Measurements from ENCODE around the gene ADAMTS2.

The ADAMTS2 gene

DNA sequence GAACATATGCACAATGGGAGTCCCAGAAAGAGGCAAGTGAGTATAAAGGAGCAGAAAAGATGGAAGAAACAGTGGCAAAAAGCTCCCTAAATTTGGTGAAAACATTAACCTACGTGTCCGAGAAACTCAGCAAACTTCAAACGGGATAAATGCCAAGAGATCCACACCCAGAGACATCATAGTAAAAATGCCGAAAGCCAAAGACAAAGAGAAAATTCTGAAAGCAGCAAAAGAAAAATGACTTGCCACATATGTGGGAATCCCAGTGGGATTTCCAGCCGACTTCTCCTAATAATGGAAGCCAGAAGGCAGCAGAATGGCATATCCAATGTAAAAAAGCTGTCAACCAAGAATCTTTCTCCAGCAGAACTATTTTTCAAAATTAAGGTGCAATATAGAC is 101.2 kb downstream of the ADAMTS2 start:
- Histone ChIP-seq H3K27me3 (ENCODE audit: control insufficient read depth, insufficient read depth, low read length) (no peaks in the 10 kb centered on the region), H3K36me3 (ENCODE audit: control insufficient read depth, insufficient read depth, low read length) (no peaks in the 10 kb centered on the region), H3K9me3 (ENCODE audit: control insufficient read depth, insufficient read depth, low read length) (no peaks in the 10 kb centered on the region), H3K4me1 (ENCODE audit: control insufficient read depth, insufficient read depth, low read length) (peaks cover 3% of the 10 kb centered on the region), H3K9ac (ENCODE audit: low read depth, low read length) (no peak overlapping the region), H3K4me3 (ENCODE audit: low read depth, low read length) (no peak overlapping the region)

DNA sequence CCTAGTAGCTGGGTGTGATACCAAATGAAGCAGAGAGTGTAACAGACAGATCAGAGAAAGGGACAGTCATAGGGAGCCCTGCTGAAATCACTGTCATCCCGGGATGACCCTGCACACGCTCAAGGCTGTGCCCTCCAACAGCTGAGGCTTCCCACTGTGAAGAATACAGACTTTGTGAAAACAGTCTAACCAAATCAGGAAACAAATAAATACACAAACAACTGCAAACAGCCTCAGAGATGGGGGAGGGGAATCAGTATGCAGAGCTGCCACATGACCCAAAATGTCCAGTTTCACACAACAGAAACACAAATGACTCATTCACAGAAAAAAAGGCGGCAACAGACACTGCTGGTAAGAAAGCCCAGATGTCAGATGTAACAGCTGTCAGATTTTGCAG is 101.9 kb downstream of the ADAMTS2 start:
- Histone ChIP-seq H3K9me3 (ENCODE audit: control insufficient read depth, insufficient read depth, low read length) (no peaks in the 10 kb centered on the region), H3K4me1 (ENCODE audit: control insufficient read depth, insufficient read depth, low read length) (peaks cover 3% of the 10 kb centered on the region), H3K36me3 (ENCODE audit: control insufficient read depth, insufficient read depth, low read length) (no peaks in the 10 kb centered on the region), H3K4me3 (ENCODE audit: low read depth, low read length) (no peak overlapping the region), H3K27me3 (ENCODE audit: control insufficient read depth, insufficient read depth, low read length) (no peaks in the 10 kb centered on the region), H3K9ac (ENCODE audit: low read depth, low read length) (no peak overlapping the region)

DNA sequence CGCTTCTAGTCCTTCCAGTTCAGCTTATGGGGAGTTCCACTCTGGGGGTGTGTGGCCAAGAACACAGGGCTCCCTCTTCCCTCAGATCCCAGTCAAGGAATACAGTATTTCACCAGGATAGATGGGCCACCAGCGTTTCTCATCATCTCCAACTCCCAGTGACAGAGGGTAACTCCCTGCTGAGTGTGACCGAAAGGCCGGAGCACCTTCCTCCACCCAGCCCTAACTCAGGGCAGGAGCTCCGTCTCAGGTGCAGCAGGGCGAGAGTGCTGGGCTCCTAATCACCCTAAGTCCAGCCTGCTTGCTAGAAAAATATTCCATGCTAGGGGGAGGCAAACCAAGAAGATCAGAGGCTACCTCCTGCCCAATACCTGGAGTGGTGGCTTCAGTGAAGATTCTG is 102.6 kb downstream of the ADAMTS2 start:
- Histone ChIP-seq H3K36me3 (ENCODE audit: control insufficient read depth, insufficient read depth, low read length) (no peaks in the 10 kb centered on the region), H3K9ac (ENCODE audit: low read depth, low read length) (no peak overlapping the region), H3K9me3 (ENCODE audit: control insufficient read depth, insufficient read depth, low read length) (no peaks in the 10 kb centered on the region), H3K27me3 (ENCODE audit: control insufficient read depth, insufficient read depth, low read length) (no peaks in the 10 kb centered on the region), H3K4me3 (ENCODE audit: low read depth, low read length) (no peak overlapping the region), H3K4me1 (ENCODE audit: control insufficient read depth, insufficient read depth, low read length) (peaks cover 3% of the 10 kb centered on the region)

DNA sequence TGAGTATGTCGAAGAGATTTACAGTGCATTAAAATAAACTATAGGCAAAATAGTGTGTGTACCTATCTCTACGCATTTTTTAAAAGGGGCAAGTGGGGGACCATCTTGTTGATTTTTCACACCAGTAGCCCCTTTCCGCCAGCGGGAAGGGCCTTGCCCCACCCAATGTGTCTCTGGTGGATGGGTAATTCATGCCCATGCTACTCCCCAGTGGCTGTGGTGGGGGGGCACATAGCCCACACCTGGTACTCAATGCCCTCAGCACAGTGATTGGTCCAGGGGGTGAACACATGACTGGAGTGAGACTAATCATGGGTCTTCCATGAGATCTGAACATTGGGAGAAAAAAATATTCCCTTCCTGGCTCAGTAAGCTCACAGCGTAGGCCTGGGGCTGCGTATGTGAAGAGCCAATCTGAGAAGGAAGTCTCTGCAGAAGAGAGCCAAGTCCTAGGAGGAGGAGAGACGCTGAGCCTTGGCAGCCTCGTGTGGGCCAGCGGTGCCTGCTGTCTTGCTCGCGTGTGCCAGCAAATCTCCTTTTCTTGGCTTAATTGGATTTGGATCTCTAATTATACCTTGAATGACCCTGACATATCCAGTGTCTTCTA is 103.4 kb downstream of the ADAMTS2 start:
- Histone ChIP-seq H3K4me3 (ENCODE audit: low read depth, low read length) (no peak overlapping the region), H3K36me3 (ENCODE audit: control insufficient read depth, insufficient read depth, low read length) (no peaks in the 10 kb centered on the region), H3K9ac (ENCODE audit: low read depth, low read length) (no peak overlapping the region), H3K4me1 (ENCODE audit: control insufficient read depth, insufficient read depth, low read length) (peaks cover 3% of the 10 kb centered on the region), H3K27me3 (ENCODE audit: control insufficient read depth, insufficient read depth, low read length) (no peaks in the 10 kb centered on the region), H3K9me3 (ENCODE audit: control insufficient read depth, insufficient read depth, low read length) (no peaks in the 10 kb centered on the region)

DNA sequence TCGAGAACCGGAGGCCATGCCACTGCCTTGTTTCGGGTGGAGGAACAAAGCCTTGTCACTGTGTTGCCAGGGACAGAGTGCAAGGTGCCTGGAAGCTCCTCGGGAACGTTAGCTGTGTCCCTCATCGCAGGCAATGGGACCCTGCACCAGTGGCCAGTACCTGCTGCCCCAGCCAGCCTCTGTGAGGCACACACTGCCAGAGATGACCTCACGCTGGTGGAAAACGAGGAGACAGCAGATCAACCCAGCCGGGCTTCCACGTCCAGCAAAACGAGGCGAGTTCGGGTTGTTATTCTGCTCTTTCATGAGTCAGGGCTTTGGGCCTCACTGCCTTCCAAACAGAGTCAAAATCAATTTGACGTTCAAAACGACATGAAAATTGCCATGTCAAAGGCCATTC is 104.1 kb downstream of the ADAMTS2 start:
- Histone ChIP-seq H3K9me3 (ENCODE audit: control insufficient read depth, insufficient read depth, low read length) (no peaks in the 10 kb centered on the region), H3K27me3 (ENCODE audit: control insufficient read depth, insufficient read depth, low read length) (no peaks in the 10 kb centered on the region), H3K4me3 (ENCODE audit: low read depth, low read length) (no peak overlapping the region), H3K36me3 (ENCODE audit: control insufficient read depth, insufficient read depth, low read length) (no peaks in the 10 kb centered on the region), H3K4me1 (ENCODE audit: control insufficient read depth, insufficient read depth, low read length) (no peaks in the 10 kb centered on the region), H3K9ac (ENCODE audit: low read depth, low read length) (no peak overlapping the region)

DNA sequence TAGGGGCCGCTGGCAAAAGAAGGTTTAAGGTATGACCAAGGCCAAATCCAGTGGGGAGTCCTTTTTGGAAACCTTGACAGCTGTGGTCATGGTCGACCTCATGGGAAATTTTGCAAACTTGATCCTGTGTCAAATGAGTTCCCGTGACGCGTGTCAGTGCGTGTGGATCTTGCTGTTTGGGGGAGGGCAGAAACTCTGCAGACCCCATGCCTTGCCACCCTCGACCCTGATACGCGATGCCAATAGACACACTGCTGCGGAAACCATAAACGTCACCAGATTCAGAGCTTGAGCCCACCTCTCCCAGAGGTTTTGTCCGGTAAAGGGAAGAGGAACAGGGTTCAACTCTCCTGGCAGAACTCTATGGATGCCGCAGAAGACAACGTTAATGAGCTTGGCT is 104.7 kb downstream of the ADAMTS2 start:
- H3K4me3 ChIP-seq (ENCODE audit: low read depth, low read length): no peak overlapping the region
- no peaks in the 10 kb centered on the region for H3K27me3 ChIP-seq (ENCODE audit: control insufficient read depth, insufficient read depth, low read length)
- H3K36me3 ChIP-seq (ENCODE audit: control insufficient read depth, insufficient read depth, low read length): no peaks in the 10 kb centered on the region
- no peaks in the 10 kb centered on the region for H3K4me1 ChIP-seq (ENCODE audit: control insufficient read depth, insufficient read depth, low read length)
- no peak overlapping the region for H3K9ac ChIP-seq (ENCODE audit: low read depth, low read length)
- no peaks in the 10 kb centered on the region for H3K9me3 ChIP-seq (ENCODE audit: control insufficient read depth, insufficient read depth, low read length)

DNA sequence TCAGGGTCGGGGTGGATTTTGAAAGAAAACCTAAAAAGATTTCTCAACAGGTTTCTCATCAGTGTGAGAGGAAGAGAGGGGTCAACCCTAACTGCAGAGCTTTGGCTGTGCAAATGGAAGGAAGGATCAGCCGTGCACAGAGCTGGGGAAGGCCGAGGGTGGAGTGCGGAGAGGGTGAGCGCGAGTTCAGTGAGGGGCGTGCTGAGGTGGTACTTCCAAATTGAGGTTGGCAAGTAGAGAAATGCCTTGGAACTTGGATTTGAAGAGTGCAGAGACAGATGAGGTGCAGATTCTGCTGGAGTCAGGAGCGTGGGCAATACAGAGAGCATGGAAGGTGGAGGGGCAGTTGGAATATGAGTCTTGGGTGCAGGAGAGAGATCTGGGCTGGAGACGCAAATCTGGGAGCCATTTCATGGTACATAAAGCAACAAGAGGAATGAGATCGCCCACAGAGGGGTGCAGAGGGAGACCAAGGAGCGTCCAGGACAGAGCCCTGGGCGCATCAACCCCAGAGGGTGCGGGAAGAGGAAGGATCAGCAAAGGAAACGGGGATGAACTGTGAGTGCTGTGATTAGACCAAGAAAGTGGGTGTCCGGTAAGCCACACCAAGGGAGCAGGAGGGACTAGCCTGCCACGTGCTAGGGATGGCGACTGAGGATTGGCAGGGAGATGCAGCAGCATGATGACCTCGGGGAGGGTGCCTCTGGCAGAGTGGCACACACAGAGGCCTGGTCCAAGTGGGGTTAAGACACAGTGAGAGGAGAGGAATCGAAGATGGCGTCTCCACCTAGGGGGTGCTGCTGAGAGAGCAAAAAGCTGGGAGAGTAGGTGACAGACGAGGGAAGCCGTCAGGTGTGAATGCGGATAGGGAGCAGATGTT is 105.8 kb downstream of the ADAMTS2 start:
- Histone ChIP-seq H3K9me3 (ENCODE audit: control insufficient read depth, insufficient read depth, low read length) (no peaks in the 10 kb centered on the region), H3K4me3 (ENCODE audit: low read depth, low read length) (no peak overlapping the region), H3K4me1 (ENCODE audit: control insufficient read depth, insufficient read depth, low read length) (no peaks in the 10 kb centered on the region), H3K27me3 (ENCODE audit: control insufficient read depth, insufficient read depth, low read length) (no peaks in the 10 kb centered on the region), H3K36me3 (ENCODE audit: control insufficient read depth, insufficient read depth, low read length) (no peaks in the 10 kb centered on the region), H3K9ac (ENCODE audit: low read depth, low read length) (no peak overlapping the region)

DNA sequence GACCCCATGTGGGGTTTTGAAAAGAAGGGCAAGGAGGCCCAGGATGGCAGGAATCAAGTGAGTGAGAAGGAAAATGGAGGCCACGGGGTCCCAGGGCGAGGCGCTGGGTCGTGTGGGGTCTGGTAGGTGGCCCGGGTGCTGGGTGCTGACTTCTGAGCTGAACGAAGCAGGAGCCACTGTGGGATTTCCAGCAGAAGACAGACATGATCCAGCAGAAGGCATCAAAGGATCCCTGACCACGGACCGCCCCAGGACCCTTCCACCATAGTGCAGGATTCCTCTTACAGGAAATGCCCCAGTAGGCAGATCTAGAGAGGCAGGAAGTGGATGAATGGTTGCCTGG is 106.7 kb downstream of the ADAMTS2 start:
- Histone ChIP-seq H3K27me3 (ENCODE audit: control insufficient read depth, insufficient read depth, low read length) (no peaks in the 10 kb centered on the region), H3K4me1 (ENCODE audit: control insufficient read depth, insufficient read depth, low read length) (no peaks in the 10 kb centered on the region), H3K9me3 (ENCODE audit: control insufficient read depth, insufficient read depth, low read length) (no peaks in the 10 kb centered on the region), H3K36me3 (ENCODE audit: control insufficient read depth, insufficient read depth, low read length) (no peaks in the 10 kb centered on the region), H3K9ac (ENCODE audit: low read depth, low read length) (no peak overlapping the region), H3K4me3 (ENCODE audit: low read depth, low read length) (no peak overlapping the region)

DNA sequence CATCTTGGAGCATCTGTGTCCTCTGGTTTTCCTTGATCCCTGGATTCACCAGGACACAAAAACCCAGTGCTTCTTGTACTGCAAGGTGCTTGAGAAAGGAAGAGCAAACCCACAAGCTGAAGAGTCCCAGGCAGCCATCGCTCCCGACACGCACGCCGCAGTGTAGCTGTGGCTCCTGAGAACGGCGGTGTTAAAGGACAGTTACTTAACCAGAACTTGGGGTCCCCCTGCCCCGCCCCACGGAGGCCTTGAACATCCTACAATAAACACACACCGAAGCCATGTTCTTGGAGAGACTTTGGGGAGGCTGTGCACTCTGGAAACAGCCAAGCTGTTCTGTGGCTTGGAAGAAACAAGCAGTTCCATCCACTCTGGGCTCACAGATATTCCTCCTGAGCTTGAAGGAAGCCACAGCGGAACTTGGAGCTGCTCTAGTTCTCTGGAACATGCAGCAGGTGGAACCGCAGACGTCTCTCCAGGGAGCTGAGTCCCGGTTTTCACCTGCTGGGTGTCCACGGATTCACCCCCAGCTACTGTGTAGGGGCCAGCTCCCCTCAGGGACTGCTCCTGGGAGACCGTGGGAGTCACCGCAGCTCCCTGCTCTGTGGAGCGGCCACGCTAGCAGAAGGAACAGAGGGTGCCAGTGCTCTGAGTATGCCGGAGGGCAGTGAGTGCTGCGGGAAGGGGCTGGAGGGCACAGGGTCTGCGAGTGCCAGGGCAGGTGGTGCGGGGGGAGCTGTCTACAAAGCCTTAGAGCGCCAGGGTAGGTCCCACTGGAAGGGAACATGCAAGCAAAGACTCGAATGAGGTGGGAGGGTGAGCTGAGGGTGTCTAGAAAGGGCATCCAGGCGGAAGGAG is 107.3 kb downstream of the ADAMTS2 start:
- Histone ChIP-seq H3K4me3 (ENCODE audit: low read depth, low read length) (no peak overlapping the region), H3K9ac (ENCODE audit: low read depth, low read length) (no peak overlapping the region), H3K27me3 (ENCODE audit: control insufficient read depth, insufficient read depth, low read length) (no peaks in the 10 kb centered on the region), H3K4me1 (ENCODE audit: control insufficient read depth, insufficient read depth, low read length) (no peaks in the 10 kb centered on the region), H3K9me3 (ENCODE audit: control insufficient read depth, insufficient read depth, low read length) (no peaks in the 10 kb centered on the region), H3K36me3 (ENCODE audit: control insufficient read depth, insufficient read depth, low read length) (no peaks in the 10 kb centered on the region)

DNA sequence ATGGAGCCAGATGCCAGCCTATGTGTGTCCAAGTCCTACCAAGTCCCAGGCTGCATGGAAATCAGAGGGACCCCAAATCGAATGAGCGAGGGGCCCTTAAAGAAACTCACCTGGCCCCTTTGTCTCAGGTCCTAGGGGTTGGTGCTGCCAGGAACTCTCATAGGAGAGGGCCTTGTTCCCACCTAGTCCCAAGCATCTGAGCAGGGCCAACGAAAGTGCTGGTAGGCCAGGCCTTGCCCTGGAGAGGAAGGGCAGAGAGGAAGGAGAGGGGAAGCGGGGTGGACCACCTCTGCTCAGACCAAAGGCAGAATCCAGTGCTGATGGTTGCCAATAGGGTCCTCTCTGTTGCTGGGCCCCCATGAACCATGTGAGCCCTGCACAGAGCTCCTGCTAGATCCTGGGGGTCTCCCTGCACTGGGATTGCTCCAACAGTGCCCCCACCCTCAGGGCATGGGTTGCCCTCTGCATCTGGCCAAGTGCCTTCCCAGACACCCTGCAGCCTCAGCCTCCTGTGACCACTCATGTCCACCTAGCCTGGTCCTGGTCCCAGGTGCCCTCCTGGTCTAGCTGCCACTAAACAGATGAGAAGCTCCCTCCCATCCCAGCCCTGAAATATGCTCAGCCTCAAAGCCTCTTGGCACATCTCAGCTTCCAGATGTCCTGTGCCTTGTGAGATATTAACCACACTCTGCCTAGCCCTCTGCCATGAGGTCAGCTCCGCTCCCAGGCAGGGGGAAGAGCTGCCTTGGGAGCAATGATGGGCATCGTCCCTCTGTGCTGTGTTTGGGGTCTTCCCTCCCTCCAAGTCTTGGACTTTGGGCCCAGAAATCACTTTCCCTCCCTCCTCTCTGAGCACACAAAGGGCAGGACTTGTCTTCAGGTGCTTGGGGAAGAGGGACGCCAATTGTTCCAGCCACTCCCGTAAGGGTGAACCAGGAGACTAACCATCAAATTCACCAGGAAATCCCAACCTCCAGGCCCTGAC is 109.6 kb downstream of the ADAMTS2 start:
- Histone ChIP-seq H3K9ac (ENCODE audit: low read depth, low read length) (peak overlapping the region; percentile 47), H3K36me3 (ENCODE audit: control insufficient read depth, insufficient read depth, low read length) (no peaks in the 10 kb centered on the region), H3K4me1 (ENCODE audit: control insufficient read depth, insufficient read depth, low read length) (no peaks in the 10 kb centered on the region), H3K4me3 (ENCODE audit: low read depth, low read length) (no peak overlapping the region), H3K27me3 (ENCODE audit: control insufficient read depth, insufficient read depth, low read length) (no peaks in the 10 kb centered on the region), H3K9me3 (ENCODE audit: control insufficient read depth, insufficient read depth, low read length) (no peaks in the 10 kb centered on the region)

DNA sequence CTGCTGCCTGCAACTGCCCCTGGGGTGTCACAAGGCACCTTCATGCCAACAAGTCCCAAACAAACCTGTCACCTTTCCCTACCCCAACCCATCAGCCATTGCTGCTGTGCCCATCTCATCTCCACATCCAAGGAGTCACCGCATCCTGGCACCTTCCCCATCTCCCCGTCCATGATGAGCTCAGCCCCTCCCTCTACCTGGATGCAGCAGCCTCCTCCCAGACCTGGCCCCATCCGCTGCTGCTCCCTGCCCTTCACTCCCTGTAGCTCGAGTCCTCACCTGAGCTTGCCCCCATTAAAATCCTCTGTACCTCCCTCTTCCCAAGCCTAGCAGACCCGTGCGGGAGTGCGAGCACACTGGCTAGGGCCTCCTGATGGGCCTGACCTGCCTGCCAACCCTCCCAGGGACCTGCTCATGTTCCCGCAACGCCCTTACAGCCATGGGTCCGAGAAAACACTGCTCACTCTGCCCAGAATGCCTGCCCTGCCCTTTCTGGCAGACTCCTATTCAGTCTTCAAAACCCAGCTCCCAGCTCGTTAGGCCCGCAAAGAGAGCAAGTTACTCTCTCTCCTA is 110.6 kb downstream of the ADAMTS2 start:
- Histone ChIP-seq H3K36me3 (ENCODE audit: control insufficient read depth, insufficient read depth, low read length) (no peaks in the 10 kb centered on the region), H3K4me1 (ENCODE audit: control insufficient read depth, insufficient read depth, low read length) (no peaks in the 10 kb centered on the region), H3K9ac (ENCODE audit: low read depth, low read length) (no peak overlapping the region), H3K9me3 (ENCODE audit: control insufficient read depth, insufficient read depth, low read length) (no peaks in the 10 kb centered on the region), H3K27me3 (ENCODE audit: control insufficient read depth, insufficient read depth, low read length) (no peaks in the 10 kb centered on the region), H3K4me3 (ENCODE audit: low read depth, low read length) (no peak overlapping the region)
